ENCODE measurements around the gene CTSO. TPM values are rescaled to one million over a fixed set of nuclear protein-coding genes. Genes with fewer than 3 reads are reported as not detected.

CTSO gene
- total and polyA plus RNA-seq, 3 donors from 2014 or later, result 10.9 to 18.6 (median 16.7) TPM

- H3K4me1 ChIP-seq, result no peaks in the 10 kb centered on the region
- no peaks in the 10 kb centered on the region for H3K36me3 ChIP-seq (ENCODE audit: low read depth, missing control alignments)
- H3K27ac ChIP-seq, result no peak overlapping the region
- H3K27me3 ChIP-seq, result no peaks in the 10 kb centered on the region
- H3K9me3 ChIP-seq, result no peaks in the 10 kb centered on the region
- intact Hi-C loops (cut with DNase I; ENCODE audit: low total_unique reads), result no loop called here
- TF ChIP-seq POLR2A (IDR thresholded peaks at IDR 0.05) (no peak), CTCF (IDR thresholded peaks at IDR 0.05) (no peak)
- no peak for DNase-seq
- WGBS, 2 donors, result 80 to 81% methylated on average over 3 of the region's 3 CpGs
- no peak overlapping the region for H3K4me3 ChIP-seq
Observed at GRCh38 chr4:155891058-155891457, 62.6 kb downstream of the CTSO start.

DNA sequence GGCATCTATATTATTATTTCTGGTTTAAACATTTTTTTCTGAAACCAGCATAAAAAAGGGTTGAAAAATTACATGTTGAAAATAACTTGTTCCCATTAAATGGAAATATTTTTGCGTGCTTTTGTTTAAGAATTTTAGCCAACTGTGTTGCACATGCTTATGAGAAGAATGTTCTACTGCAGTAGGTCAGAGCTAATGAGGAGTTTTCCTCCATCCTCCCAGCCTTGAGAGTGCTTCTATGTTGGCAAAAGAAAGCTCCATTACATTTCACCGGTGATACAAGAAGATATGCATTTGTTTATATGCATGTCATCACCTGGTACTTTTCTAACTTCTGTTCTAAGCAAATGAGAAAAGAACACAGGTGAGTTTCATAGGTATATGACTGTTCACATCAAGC lies 63.7 kb downstream of the CTSO start:
- H3K4me1 ChIP-seq, result no peaks in the 10 kb centered on the region
- no peaks in the 10 kb centered on the region for H3K9me3 ChIP-seq
- TF ChIP-seq CTCF (IDR thresholded peaks at IDR 0.05), result no peak
- TF ChIP-seq POLR2A (IDR thresholded peaks at IDR 0.05), result no peak
- no peaks in the 10 kb centered on the region for H3K36me3 ChIP-seq (ENCODE audit: low read depth, missing control alignments)
- no peak overlapping the region for H3K4me3 ChIP-seq
- DNase-seq, result no peak
- no peaks in the 10 kb centered on the region for H3K27me3 ChIP-seq
- intact Hi-C loops (cut with DNase I; ENCODE audit: low total_unique reads), result no loop called here
- no peak overlapping the region for H3K27ac ChIP-seq
- 45 to 63% methylated on average over 2 of the region's 2 CpGs for WGBS, 2 donors

DNA sequence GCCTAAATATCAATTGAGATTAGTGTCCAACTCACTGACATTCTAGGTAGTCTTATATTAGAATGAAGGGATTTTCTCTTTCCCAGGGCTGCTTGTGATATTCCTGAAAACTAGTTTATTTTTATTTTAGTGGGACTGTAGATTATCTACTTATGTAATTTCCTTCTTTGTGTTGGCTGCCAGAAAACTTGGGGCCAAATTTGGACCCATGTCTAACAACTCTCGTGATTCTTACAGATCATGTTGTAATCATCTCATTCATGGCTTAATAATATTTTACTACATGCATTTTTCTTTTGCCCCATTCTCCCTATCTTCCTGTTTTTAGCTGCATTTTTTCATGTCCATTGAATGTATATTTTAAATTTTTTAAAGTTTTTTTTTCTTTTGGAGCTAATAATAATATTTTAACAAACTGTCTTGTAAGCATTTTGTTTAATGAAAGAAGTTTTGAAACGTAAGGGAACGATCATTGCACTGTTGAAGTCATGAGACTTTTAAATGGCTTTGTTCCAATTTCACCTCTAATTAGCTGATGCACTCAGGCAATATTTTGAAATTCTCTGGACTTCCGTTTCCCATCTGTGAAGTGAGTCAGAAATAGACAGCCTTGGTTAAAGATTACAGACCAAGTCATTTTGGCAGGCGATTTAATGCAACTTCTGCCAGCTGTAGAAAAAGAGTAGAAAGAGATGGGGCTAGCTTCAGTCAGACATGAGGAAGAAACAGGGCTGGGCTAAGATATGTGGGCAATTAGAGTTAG lies 64.5 kb downstream of the CTSO start:
- H3K9me3 ChIP-seq, result no peaks in the 10 kb centered on the region
- intact Hi-C loops (cut with DNase I; ENCODE audit: low total_unique reads), result no loop called here
- H3K27ac ChIP-seq, result no peak overlapping the region
- peak; percentile 15 for DNase-seq
- TF ChIP-seq POLR2A (IDR thresholded peaks at IDR 0.05) (no peak), CTCF (IDR thresholded peaks at IDR 0.05) (no peak)
- H3K4me1 ChIP-seq, result no peaks in the 10 kb centered on the region
- no peak overlapping the region for H3K4me3 ChIP-seq
- no peaks in the 10 kb centered on the region for H3K36me3 ChIP-seq (ENCODE audit: low read depth, missing control alignments)
- no peaks in the 10 kb centered on the region for H3K27me3 ChIP-seq
- WGBS, 2 donors, result 30 to 37% methylated on average over 5 of the region's 5 CpGs

DNA sequence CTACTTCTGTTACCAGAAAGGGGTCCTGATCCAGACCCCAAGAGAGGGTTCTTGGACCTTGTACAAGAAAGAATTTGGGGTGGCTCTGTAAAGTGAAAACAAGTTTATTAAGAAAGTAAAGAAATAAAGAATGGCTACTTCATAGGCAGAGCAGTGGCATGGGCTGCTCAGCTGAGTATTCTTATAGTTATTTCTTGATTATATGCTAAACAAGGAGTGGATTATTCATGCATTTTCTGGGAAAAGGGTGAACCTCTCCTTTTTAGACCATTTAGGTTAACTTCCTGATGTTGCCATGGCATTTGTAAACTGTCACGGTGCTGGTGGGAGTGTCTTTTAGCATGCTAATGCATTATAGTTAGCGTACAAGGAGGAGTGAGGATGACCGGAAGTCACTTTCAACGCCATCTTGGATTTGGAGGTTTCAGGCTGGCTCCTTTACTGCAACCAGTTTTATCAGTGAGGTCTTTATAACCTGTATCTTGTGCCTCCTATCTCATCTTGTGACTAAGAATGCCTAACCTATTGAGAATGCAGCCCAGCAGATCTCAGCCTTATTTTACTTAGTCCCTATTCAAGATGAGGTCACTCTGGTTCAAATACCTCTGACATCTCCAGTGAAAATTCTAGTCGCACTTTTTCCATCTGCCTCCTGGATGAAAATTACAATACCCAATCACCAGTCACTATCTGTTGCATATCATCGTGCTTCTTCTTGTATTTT lies 65.7 kb downstream of the CTSO start:
- intact Hi-C loops (cut with DNase I; ENCODE audit: low total_unique reads), result no loop called here

More for the DNA sequence above, 65.7 kb downstream of the CTSO start:
- DNase-seq, result no peak
- no peak overlapping the region for H3K27ac ChIP-seq
- H3K36me3 ChIP-seq (ENCODE audit: low read depth, missing control alignments), result no peaks in the 10 kb centered on the region
- H3K27me3 ChIP-seq, result no peaks in the 10 kb centered on the region
- TF ChIP-seq POLR2A (IDR thresholded peaks at IDR 0.05) (no peak), CTCF (IDR thresholded peaks at IDR 0.05) (no peak)
- no peak overlapping the region for H3K4me3 ChIP-seq
- 61 to 75% methylated on average over 5 to 6 of the region's 6 CpGs for WGBS, 2 donors
- H3K4me1 ChIP-seq, result no peaks in the 10 kb centered on the region
- no peaks in the 10 kb centered on the region for H3K9me3 ChIP-seq

Measured in testis (tissue), 3 donors.